ENCODE data around the gene DGKE. TPM values are rescaled to one million over a fixed set of nuclear protein-coding genes. Genes with fewer than 3 reads are reported as not detected.

DGKE gene
- total and polyA plus RNA-seq, 2 of the 8 experiments (the other 6 are each of a cell fraction or from before 2014, with no cell fraction given): 1.7 to 7.4 TPM

DNA sequence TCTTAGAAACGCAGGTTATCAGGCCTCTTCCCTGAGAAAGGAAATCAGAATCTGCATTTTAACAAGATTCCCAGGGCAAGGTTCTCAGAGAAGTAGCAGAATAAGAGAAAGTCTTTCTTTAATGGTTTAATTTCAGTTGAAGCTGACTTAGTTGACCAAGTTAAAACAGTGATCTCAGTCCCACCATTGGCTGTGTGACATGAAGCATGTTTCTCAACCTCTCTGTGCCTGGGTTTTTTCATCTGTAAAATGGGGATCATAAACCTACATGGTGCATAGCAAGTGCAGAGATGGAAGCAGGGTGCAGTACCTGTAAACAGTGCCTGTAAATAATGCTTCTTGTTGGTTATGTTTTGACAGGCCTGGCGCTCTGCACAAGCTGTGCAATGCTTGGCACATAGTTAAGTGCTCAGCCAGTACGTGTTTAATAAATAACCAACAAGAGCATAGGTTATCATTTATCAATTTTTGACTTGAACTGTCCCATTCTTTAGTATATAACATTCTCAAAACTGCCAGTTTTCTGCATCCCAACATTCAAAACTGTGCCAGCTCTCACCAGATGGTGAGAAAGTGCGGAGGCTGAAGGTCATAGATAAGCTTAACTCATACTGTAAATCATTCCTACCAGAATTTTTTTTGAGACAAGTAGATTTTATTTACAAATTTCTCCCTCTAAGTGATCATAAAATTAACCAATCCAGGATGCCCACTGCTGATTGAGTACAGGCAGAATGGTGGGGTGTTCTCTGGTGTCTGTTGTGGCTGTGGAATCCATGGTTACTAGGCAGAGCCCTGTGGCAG, 7.1 kb upstream of the DGKE start (continued):
- no peak for TF ChIP-seq SAP30 (IDR thresholded peaks at IDR 0.05; ENCODE audit: insufficient read depth, insufficient replicate concordance, low read length)
- no peak for TF ChIP-seq RBBP5 (IDR thresholded peaks at IDR 0.05; ENCODE audit: borderline replicate concordance, low read depth, low read length)
- TF ChIP-seq TCF12 (IDR thresholded peaks at IDR 0.05; ENCODE audit: low read depth, low read length): no peak
- no peak for TF ChIP-seq POLR2AphosphoS5 (IDR thresholded peaks at IDR 0.05; ENCODE audit: low read depth, low read length)
- no peak; the same call in 1 of the 2 replicates for TF ChIP-seq KDM1A (IDR thresholded peaks at IDR 0.05; ENCODE audit: borderline replicate concordance, low read length)
- TF ChIP-seq, protein P1, sequence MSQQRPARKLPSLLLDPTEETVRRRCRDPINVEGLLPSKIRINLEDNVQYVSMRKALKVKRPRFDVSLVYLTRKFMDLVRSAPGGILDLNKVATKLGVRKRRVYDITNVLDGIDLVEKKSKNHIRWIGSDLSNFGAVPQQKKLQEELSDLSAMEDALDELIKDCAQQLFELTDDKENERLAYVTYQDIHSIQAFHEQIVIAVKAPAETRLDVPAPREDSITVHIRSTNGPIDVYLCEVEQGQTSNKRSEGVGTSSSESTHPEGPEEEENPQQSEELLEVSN (IDR thresholded peaks at IDR 0.05): no peak
- TF ChIP-seq SIRT6 (IDR thresholded peaks at IDR 0.05; ENCODE audit: low read length): no peak
- no peak for TF ChIP-seq CHD2 (IDR thresholded peaks at IDR 0.05; ENCODE audit: low read length)
- no peak for TF ChIP-seq GABPA (IDR thresholded peaks at IDR 0.05; ENCODE audit: borderline replicate concordance, insufficient read depth, low read length)
- TF ChIP-seq, protein P2, sequence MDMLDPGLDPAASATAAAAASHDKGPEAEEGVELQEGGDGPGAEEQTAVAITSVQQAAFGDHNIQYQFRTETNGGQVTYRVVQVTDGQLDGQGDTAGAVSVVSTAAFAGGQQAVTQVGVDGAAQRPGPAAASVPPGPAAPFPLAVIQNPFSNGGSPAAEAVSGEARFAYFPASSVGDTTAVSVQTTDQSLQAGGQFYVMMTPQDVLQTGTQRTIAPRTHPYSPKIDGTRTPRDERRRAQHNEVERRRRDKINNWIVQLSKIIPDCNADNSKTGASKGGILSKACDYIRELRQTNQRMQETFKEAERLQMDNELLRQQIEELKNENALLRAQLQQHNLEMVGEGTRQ (IDR thresholded peaks at IDR 0.05; ENCODE audit: low read length): no peak
